Nephron (organoid): ENCODE results near the gene OR10G2.

Experiments
- H3K27ac Mint-ChIP-seq, 3 experiments: 2 replicates each; pipeline ENCODE4 v1.8.0; 2020; ENCODE audit warnings: mixed read lengths in 3 of 3, mild to moderate bottlenecking in 2 of 3, moderate library complexity in 1 of 3
- H3K27me3 Mint-ChIP-seq: 2 replicates; pipeline ENCODE4 v1.8.0; 2021; ENCODE audit warnings: low read depth, mild to moderate bottlenecking, moderate library complexity, mixed read lengths
- H3K36me3 Mint-ChIP-seq: 2 replicates; pipeline ENCODE4 v1.8.0; 2020; ENCODE audit warnings: low read depth, mixed read lengths
- H3K4me1 Mint-ChIP-seq: 2 replicates; pipeline ENCODE4 v1.8.0; 2020; ENCODE audit warnings: mixed read lengths
- H3K4me3 Mint-ChIP-seq, 3 experiments: 2 replicates each; pipeline ENCODE4 v1.8.0; 2020; ENCODE audit warnings: mild to moderate bottlenecking in 3 of 3, mixed read lengths in 3 of 3, moderate library complexity in 2 of 3
- H3K9me3 Mint-ChIP-seq: 2 replicates; pipeline ENCODE4 v1.8.0; 2020; ENCODE audit warnings: mixed read lengths
- TF ChIP-seq, protein P1 (sequence below), 3 experiments: fragments of 200-600 bp; sonication (generic); IDR thresholded peaks; one replicate each; pipeline ENCODE4 v1.5.0; 2021; ENCODE audit warnings: antibody characterized with exemption in 3 of 3; ENCODE audit not compliant: unreplicated experiment in 3 of 3

The OR10G2 gene, protein sequence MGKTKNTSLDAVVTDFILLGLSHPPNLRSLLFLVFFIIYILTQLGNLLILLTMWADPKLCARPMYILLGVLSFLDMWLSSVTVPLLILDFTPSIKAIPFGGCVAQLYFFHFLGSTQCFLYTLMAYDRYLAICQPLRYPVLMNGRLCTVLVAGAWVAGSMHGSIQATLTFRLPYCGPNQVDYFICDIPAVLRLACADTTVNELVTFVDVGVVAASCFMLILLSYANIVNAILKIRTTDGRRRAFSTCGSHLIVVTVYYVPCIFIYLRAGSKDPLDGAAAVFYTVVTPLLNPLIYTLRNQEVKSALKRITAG

DNA sequence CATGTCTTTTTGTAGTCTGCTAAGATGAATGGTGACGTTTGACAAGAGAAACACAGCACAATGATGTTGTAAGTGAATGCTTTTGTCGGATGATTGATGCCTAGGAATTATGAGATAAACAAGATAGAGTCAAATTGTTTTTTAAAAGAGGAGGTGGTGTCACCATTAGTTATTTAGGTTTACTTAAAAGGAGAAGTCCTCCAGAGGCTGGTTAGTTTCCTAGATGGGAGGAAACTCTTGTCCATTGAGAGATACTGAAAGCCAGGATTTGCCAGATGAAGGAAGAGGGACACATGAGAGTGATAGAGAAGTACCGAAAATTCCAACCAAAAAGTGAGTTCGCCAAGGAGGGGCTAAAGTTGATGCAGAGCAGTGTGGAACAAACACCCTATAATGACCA lies at the start of gene OR10G2:
Gene OR10G2, minus strand, starts transcription at position 101 of the 400 bp plus-strand sequence. Its CDS starts 98 bp downstream, at position 3.
- Mint-ChIP-seq H3K27me3 (no peaks in the 10 kb centered on the region), H3K36me3 (no peaks in the 10 kb centered on the region), H3K27ac (no peak within 1 kb of the TSS), H3K9me3 (no peaks in the 10 kb centered on the region), H3K4me1 (no peaks in the 10 kb centered on the region), H3K4me3 (no peak within 1 kb of the TSS)
- TF ChIP-seq, protein P1, sequence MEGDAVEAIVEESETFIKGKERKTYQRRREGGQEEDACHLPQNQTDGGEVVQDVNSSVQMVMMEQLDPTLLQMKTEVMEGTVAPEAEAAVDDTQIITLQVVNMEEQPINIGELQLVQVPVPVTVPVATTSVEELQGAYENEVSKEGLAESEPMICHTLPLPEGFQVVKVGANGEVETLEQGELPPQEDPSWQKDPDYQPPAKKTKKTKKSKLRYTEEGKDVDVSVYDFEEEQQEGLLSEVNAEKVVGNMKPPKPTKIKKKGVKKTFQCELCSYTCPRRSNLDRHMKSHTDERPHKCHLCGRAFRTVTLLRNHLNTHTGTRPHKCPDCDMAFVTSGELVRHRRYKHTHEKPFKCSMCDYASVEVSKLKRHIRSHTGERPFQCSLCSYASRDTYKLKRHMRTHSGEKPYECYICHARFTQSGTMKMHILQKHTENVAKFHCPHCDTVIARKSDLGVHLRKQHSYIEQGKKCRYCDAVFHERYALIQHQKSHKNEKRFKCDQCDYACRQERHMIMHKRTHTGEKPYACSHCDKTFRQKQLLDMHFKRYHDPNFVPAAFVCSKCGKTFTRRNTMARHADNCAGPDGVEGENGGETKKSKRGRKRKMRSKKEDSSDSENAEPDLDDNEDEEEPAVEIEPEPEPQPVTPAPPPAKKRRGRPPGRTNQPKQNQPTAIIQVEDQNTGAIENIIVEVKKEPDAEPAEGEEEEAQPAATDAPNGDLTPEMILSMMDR (IDR thresholded peaks at IDR 0.05; ENCODE audit: unreplicated experiment in 3 of 3) = no peak

DNA sequence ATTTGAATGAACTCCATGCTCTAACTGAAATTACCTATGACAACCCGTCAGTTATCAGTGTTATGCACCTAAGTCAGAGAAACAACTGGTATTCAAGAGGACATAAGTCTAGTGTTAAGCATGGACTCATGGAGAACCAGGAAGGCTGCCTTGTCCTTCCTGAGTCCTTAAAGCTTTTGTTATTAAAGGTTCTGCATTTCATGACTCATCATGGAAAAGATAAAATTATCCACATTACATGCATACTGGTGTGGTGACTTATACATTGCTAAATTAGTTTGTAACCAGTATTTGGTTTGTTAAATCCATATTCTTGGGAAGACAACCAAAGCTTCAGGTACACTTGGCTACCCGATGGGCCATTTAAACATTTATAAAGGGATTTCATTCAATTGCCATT lies 45.3 kb upstream of the OR10G2 start:
- H3K27ac Mint-ChIP-seq = no peak overlapping the region
- TF ChIP-seq, protein P1 (IDR thresholded peaks at IDR 0.05; ENCODE audit: unreplicated experiment in 3 of 3) = no peak
- H3K9me3 Mint-ChIP-seq = no peaks in the 10 kb centered on the region
- H3K27me3 Mint-ChIP-seq = peaks cover 6% of the 10 kb centered on the region
- no peaks in the 10 kb centered on the region for H3K36me3 Mint-ChIP-seq
- no peaks in the 10 kb centered on the region for H3K4me1 Mint-ChIP-seq
- H3K4me3 Mint-ChIP-seq = no peak overlapping the region

DNA sequence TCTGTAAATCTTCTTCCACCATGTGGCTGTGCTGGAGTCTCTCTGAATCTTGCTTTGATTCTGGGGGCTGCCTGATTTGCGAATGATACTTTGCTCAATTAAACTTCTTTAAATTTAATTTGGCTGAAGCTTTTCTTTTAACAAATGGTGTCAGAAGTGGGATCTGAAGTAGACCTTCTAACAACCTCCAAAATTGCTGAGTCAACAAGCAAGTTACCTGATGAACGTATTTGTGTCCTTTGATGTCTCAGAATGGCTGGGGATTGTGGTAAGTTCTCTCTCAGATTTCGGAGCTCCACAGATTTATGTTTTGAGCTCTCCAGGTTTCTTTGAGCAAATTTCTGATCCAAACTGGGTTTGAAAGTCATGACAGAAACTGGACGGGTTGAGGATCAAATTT lies 40.8 kb upstream of the OR10G2 start:
- Mint-ChIP-seq H3K27ac (no peak overlapping the region), H3K4me1 (no peaks in the 10 kb centered on the region), H3K27me3 (no peaks in the 10 kb centered on the region), H3K4me3 (no peak overlapping the region), H3K36me3 (no peaks in the 10 kb centered on the region), H3K9me3 (no peaks in the 10 kb centered on the region)
- TF ChIP-seq, protein P1 (IDR thresholded peaks at IDR 0.05; ENCODE audit: unreplicated experiment in 3 of 3) = no peak

DNA sequence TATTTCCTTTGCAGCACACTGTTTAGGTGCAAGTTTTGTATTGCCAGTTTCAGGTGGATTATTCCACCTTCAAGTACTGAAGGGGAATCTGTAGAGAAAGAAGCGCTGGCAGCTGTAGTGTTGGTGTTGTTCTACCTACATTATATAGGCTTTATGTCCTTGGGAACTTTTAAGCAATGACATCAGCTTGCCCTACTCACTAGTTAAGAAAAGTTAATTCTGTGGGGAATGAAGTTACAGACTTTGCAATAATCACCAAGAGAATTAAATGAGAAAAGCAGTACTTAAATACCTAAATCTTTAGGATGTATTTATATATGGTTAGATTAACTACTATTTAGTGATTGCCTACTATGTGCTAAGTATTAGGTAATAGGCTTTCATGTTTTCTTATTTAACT lies 39.0 kb upstream of the OR10G2 start, which contains the start of gene OR4E1:
Gene OR4E1, minus strand, starts transcription at position 101 of the 400 bp plus-strand sequence. CDS start 2,883 bp downstream, outside the sequence.
- no peak within 1 kb of the TSS for H3K27ac Mint-ChIP-seq
- TF ChIP-seq, protein P1 (IDR thresholded peaks at IDR 0.05; ENCODE audit: unreplicated experiment in 3 of 3) = no peak
- H3K4me3 Mint-ChIP-seq = no peak within 1 kb of the TSS
- H3K27me3 Mint-ChIP-seq = no peaks in the 10 kb centered on the region
- H3K4me1 Mint-ChIP-seq = no peaks in the 10 kb centered on the region
- no peaks in the 10 kb centered on the region for H3K36me3 Mint-ChIP-seq
- no peaks in the 10 kb centered on the region for H3K9me3 Mint-ChIP-seq

DNA sequence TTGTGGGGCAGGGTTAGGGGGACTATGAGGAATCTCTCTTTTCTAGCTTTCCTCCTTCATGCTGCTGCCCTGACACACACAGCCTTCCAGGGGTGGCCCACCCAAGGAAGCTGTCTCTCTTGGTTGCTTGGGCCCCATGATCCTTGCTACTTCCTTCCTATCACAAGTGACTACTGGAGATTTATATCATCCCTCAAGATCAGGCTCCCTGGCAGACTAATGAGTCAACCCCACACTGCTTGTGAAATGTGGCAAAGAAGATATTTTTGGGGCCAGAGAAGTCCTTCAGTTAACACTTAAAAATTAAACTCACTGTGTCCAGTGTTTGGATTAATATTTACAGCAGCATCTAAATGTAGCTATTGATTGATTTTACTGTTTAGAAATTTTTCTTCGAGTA lies 37.4 kb upstream of the OR10G2 start:
- Mint-ChIP-seq H3K4me3 (no peak overlapping the region), H3K27ac (no peak overlapping the region), H3K36me3 (no peaks in the 10 kb centered on the region), H3K4me1 (no peaks in the 10 kb centered on the region), H3K9me3 (no peaks in the 10 kb centered on the region), H3K27me3 (no peaks in the 10 kb centered on the region)
- TF ChIP-seq, protein P1 (IDR thresholded peaks at IDR 0.05; ENCODE audit: unreplicated experiment in 3 of 3) = no peak

DNA sequence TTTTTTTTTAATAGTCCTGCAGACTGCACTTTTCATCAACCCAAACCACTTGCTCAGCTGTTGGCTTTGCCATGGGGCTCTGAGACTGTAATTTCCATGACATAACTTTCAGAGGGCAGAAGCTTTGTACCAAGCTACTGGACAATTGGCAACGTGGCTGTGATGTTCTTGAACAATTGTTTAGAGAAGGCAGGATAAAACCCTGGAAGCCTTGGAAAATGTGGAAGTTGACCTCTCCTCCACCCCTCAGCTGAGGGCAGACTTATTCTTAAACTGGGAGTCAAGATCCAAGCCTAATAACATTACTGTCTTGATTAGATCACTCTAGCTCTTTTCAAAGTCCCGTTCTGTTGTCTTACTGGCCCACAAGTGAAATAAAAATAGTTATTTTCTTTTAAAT lies 36.6 kb upstream of the OR10G2 start:
- H3K4me1 Mint-ChIP-seq = no peaks in the 10 kb centered on the region
- no peaks in the 10 kb centered on the region for H3K36me3 Mint-ChIP-seq
- H3K9me3 Mint-ChIP-seq = no peaks in the 10 kb centered on the region
- H3K27me3 Mint-ChIP-seq = no peaks in the 10 kb centered on the region
- no peak overlapping the region for H3K27ac Mint-ChIP-seq
- TF ChIP-seq, protein P1 (IDR thresholded peaks at IDR 0.05; ENCODE audit: unreplicated experiment in 3 of 3) = no peak
- no peak overlapping the region for H3K4me3 Mint-ChIP-seq
